Measurements from ENCODE around the gene BYSL.

The BYSL gene

DNA sequence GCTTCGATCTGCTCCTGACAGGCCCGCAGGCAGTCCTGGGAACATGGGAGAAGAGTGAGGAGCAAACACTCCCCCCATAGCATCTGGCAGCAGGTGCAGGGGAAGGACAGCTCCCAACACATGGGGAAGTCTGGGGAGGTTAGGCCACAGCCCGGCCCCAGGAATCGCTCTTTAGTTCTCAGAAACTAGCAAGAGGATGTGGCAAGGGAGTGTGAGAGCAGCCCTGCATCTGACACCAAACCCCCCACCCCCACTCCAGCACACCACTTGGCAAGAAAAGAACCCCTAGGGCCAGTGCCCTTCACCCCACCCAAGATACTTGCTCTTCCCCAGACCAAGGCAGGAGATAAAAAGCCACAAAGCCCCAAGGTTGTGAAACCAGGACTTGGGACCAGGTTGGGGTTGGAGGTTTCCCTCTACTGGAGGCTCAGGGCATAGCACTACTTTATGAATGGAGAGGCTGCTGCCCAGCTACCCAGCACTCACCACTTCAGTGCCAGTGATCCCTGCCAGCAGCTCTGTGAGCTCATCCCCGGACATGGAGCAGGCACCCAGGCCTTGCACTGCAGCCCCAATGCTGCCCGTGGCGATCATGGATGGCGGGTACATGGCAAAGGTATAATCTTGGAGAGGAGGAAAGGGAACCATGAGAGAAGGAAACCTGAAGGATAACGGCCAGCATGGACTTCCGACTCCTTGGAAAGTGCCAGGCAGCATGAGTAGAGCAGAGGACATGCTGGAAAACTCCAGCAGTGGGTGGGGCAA is 15.0 kb downstream of the BYSL start:
- H3K27me3 ChIP-seq, result no peaks in the 10 kb centered on the region
- peak overlapping the region; percentile 85 to 100 (median 97) for H3K9ac ChIP-seq
- H3K4me1 ChIP-seq, result peaks cover 47 to 81% (median 73%) of the 10 kb centered on the region in 10 experiments
- no peaks in the 10 kb centered on the region; a peak in 1 of 22 replicates for H3K9me3 ChIP-seq (replicated peaks in 1 of 11)
- peak overlapping the region; percentile 51 to 100 (median 99); a peak in 21 of 22 replicates for H3K27ac ChIP-seq
- H3K4me3 ChIP-seq, result peak overlapping the region; percentile 91 to 100 (median 98); a peak in 19 of 20 replicates
- H4K20me1 ChIP-seq, result peaks cover 2 to 48% (median 20%) of the 10 kb centered on the region in 11 experiments; a peak in 18 of 22 replicates
- peak; percentile 30 to 97 (median 93); a peak in 19 of 22 replicates for TF ChIP-seq Cebpa-rat (IDR thresholded peaks at IDR 0.05)
- H3K36me3 ChIP-seq, result peaks cover 57 to 100% (median 92%) of the 10 kb centered on the region in 11 experiments
- H3K4me2 ChIP-seq, result peak overlapping the region; percentile 92 to 100 (median 98)

DNA sequence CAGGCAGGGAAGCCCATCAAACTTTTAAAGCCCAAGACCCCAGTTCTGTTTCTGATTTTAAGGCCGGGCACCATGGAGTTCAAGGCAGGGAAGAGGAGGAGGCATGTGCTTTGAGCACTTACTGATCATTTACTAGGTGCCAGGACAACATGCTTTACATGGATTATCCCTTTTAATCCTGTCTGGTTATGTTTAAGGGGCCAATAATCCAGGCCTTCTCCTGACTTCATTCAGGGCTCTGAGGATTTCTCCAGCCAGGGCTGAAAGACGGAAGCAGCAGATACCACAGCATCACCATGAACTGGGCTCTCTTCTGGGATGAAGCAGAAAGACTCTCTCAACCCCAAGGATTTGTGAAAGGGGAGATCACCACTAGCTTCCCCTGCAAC is 16.2 kb downstream of the BYSL start:
- Histone ChIP-seq H3K4me3 (peak overlapping the region; percentile 91 to 100 (median 98); a peak in 19 of 20 replicates), H3K27ac (peak overlapping the region; percentile 75 to 100 (median 99); a peak in 21 of 22 replicates), H3K4me2 (peak overlapping the region; percentile 92 to 100 (median 98)), H4K20me1 (peaks cover 0 to 37% (median 14%) of the 10 kb centered on the region in 11 experiments; a peak in 17 of 22 replicates), H3K36me3 (peaks cover 45 to 90% (median 81%) of the 10 kb centered on the region in 11 experiments), H3K9me3 (replicated peaks in 1 of 11) (no peaks in the 10 kb centered on the region; a peak in 1 of 22 replicates), H3K4me1 (peaks cover 54 to 74% (median 68%) of the 10 kb centered on the region in 10 experiments), H3K9ac (peak overlapping the region; percentile 85 to 100 (median 97); a peak in 21 of 22 replicates), H3K27me3 (no peaks in the 10 kb centered on the region)
- no peak for TF ChIP-seq Cebpa-rat (IDR thresholded peaks at IDR 0.05)

DNA sequence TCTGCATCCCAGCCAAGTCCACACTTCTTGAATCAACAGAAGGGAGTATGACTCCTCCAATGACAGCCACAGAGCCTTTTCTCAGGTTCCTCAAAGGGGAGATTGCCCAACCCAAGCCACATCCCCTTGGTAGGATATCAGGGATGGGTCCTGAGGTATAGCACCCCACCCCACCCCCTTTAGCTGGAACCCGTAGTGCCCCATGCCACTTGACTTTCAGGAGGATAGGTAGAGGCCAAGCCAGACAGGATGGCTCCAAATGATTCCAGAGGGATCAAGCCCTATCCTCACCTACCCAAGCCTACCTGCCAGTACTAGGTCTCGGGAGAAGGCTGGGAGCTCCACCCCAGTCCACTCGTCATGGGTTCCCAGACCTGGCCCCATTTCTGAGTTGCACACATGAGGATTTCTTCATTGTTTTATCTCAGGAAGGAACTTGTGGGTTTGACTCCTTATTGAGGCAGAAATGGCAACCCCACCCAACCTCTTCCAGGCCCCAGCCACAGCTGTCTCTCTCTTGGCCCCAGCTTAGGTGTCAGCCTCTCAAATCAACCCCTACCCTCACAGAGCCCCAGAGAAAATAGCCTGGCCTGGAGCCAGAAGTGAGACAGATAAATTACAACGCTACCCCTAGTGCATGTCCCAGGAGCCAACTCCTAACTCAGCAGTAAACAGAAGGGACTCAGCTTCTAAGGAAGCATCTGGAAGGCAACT is 16.7 kb downstream of the BYSL start:
- peaks cover 39 to 84% (median 76%) of the 10 kb centered on the region in 11 experiments for H3K36me3 ChIP-seq
- H3K9ac ChIP-seq, result peak overlapping the region; percentile 85 to 100 (median 97)
- peaks cover 0 to 32% (median 14%) of the 10 kb centered on the region in 11 experiments; a peak in 13 of 22 replicates for H4K20me1 ChIP-seq
- H3K9me3 ChIP-seq (replicated peaks in 1 of 11), result no peaks in the 10 kb centered on the region; a peak in 1 of 22 replicates
- TF ChIP-seq Cebpa-rat (IDR thresholded peaks at IDR 0.05), result peak in 9 of 11 experiments; percentile 58 to 91 (median 84); a peak in 19 of 22 replicates
- H3K4me2 ChIP-seq, result peak overlapping the region; percentile 92 to 100 (median 98)
- H3K4me3 ChIP-seq, result peak overlapping the region; percentile 91 to 100 (median 98)
- H3K27me3 ChIP-seq, result no peaks in the 10 kb centered on the region
- H3K4me1 ChIP-seq, result peaks cover 59 to 78% (median 68%) of the 10 kb centered on the region in 10 experiments
- H3K27ac ChIP-seq, result peak overlapping the region; percentile 75 to 100 (median 99)

DNA sequence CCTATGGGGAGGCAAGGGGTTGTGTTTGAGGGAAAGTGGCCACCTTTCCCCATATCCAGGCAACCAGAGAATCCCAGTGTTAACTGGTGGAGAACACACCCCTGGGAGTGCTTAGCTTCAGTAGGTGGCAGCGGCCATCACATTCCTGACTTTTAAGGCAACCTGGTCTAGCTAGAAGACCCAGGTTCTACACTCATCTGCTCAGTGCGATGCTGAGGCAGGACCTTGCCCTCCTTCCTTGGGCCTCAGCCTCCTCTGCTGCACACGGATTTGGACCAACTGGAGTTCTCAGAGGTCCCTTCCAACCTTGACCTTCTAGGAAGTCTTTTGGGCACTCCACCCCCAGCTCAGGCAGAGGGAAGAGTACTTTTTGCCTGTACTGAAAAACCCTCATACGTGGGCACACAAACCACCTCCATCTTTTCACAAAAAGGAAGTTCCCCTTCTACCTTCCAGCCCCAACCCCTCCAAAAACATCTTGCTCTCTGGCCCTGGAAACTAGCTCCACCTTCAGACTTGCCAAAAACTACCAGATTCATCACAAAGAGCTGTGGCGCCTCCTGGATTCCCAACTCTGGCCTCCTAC is 17.4 kb downstream of the BYSL start:
- no peak for TF ChIP-seq Cebpa-rat (IDR thresholded peaks at IDR 0.05)
- peak overlapping the region; percentile 92 to 100 (median 98) for H3K4me2 ChIP-seq
- no peaks in the 10 kb centered on the region; a peak in 1 of 22 replicates for H3K9me3 ChIP-seq (replicated peaks in 1 of 11)
- peak overlapping the region; percentile 75 to 100 (median 99) for H3K27ac ChIP-seq
- H3K4me1 ChIP-seq, result peaks cover 57 to 80% (median 63%) of the 10 kb centered on the region in 10 experiments
- H4K20me1 ChIP-seq, result peaks cover 0 to 27% (median 14%) of the 10 kb centered on the region in 11 experiments; a peak in 12 of 22 replicates
- H3K9ac ChIP-seq, result peak overlapping the region; percentile 85 to 100 (median 97)
- H3K4me3 ChIP-seq, result peak overlapping the region; percentile 91 to 100 (median 98)
- peaks cover 33 to 78% (median 69%) of the 10 kb centered on the region in 11 experiments for H3K36me3 ChIP-seq
- no peaks in the 10 kb centered on the region for H3K27me3 ChIP-seq

DNA sequence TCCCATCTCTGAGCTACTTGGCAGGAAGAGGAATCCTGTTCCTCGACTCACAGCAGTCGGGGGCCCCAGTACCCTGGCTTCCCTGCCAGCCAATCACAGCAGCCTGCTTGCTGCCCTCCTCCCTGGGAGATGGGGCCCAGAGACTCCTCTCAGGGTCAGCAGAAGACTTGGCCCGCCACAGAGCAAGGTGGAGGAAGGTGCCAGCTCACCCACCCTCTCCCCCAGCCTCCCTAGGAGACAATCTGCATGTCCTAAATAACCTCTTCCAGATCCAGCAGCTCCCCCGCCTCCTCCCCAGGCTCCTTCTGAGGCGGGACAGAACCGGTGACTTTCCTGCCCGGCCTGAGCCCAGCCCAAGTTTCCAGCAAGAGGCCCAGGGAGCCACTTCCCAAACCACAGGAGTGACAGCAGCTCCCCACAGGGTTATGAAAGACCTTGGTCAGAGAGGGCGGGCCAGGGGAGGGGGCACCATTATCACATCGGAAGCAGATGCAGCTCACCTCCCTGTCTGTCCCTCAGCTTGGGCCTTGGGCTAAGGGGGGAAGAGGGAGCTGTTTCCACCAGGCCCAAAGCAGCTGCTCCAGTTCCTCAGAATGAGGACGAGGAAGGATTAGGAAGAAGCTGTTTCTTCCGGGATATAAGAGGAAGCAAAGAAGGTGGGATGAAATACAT is 18.0 kb downstream of the BYSL start:
- H3K9ac ChIP-seq, result peak overlapping the region; percentile 85 to 100 (median 97)
- peak overlapping the region; percentile 75 to 100 (median 99) for H3K27ac ChIP-seq
- peaks cover 27 to 71% (median 63%) of the 10 kb centered on the region in 11 experiments for H3K36me3 ChIP-seq
- H3K4me2 ChIP-seq, result peak overlapping the region; percentile 92 to 100 (median 98)
- H3K27me3 ChIP-seq, result no peaks in the 10 kb centered on the region
- H3K9me3 ChIP-seq (replicated peaks in 1 of 11), result no peaks in the 10 kb centered on the region; a peak in 1 of 22 replicates
- H4K20me1 ChIP-seq, result peaks cover 0 to 27% (median 14%) of the 10 kb centered on the region in 11 experiments; a peak in 12 of 22 replicates
- H3K4me1 ChIP-seq, result peaks cover 55 to 80% (median 63%) of the 10 kb centered on the region in 10 experiments
- peak overlapping the region; percentile 91 to 100 (median 98) for H3K4me3 ChIP-seq
- peak in 10 of 11 experiments; percentile 21 to 87 (median 80); a peak in 15 of 22 replicates for TF ChIP-seq Cebpa-rat (IDR thresholded peaks at IDR 0.05)

DNA sequence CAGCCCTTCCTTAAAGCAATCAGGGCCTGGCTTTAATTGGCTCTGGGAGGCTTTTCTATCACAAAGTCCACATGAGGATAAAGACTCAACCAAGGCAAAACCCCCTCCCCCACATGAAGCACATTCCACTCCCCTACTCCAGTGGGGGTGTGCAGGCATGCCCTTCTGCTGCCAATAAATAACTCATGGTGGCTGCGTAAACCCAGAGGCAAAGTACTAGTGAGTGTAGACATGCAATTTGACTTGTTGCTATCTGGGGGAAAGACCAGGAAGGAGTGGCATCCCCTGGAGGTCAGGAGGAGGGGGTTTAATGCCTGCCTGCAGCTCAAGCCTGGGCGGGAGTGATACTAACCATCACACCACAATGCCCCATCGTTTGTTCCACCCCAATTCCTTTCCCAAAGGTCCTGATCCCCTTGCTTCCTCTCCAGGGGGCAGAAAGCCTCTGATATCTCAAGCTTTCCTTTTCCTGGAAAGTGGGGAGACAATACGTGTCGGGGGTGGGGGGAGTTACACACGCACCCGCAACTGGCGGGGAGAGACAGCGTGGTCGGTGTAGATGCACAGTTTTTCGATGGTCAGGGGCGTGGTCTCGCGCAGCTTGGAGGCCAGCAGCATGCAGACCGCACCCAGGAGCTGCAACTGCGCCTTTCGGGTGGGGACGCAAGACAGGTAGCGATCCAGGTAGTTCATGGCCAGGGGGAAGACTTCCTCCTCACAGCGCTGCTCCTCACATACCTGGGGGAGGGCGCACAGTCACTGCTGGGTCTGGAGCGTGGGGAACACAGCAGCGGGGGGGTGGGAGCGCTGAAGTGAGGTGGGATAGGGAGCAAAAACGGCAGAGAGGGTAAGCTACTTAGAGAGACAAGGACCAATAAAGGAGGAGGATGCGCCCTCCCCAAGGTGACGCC is 18.8 kb downstream of the BYSL start:
- peaks cover 0 to 24% (median 9%) of the 10 kb centered on the region in 11 experiments; a peak in 12 of 22 replicates for H4K20me1 ChIP-seq
- peak overlapping the region; percentile 75 to 100 (median 99); a peak in 21 of 22 replicates for H3K27ac ChIP-seq
- peak overlapping the region; percentile 92 to 100 (median 98) for H3K4me2 ChIP-seq
- H3K36me3 ChIP-seq, result peaks cover 19 to 63% (median 55%) of the 10 kb centered on the region in 11 experiments
- no peak for TF ChIP-seq Cebpa-rat (IDR thresholded peaks at IDR 0.05)
- H3K4me1 ChIP-seq, result peaks cover 55 to 79% (median 63%) of the 10 kb centered on the region in 10 experiments
- peak overlapping the region; percentile 91 to 100 (median 98) for H3K4me3 ChIP-seq
- no peaks in the 10 kb centered on the region for H3K27me3 ChIP-seq
- H3K9me3 ChIP-seq (replicated peaks in 1 of 11), result no peaks in the 10 kb centered on the region; a peak in 1 of 22 replicates
- peak overlapping the region; percentile 85 to 100 (median 97) for H3K9ac ChIP-seq

DNA sequence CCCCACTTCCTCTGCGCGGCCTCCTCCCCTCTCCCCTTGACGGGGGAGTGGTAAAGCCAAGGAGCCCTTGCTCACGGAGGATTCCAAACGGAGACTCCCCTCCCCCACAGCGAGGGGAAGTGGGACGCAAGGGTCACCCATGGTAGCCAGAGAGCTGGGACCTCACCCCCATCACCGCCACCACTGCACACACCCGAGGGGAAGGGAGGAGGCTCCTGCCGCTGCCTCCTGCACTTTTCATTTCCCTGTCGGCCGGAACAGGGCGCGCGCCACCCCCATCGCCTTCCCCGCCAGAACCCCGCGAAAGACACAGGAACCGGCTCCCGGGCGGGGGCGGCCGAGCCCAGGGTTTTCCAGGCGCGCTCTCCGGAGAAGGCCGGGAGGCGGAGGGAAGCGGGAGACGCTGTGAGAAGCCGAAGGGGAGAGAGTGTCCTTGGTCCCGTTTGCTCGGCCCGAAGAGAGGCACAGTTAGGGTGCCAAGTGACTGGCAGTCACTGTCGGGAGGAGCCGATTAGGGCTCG is 19.5 kb downstream of the BYSL start:
- peak overlapping the region; percentile 92 to 100 (median 98) for H3K4me2 ChIP-seq
- H3K27ac ChIP-seq, result peak overlapping the region; percentile 49 to 100 (median 99)
- TF ChIP-seq Cebpa-rat (IDR thresholded peaks at IDR 0.05), result no peak
- H3K9me3 ChIP-seq (replicated peaks in 1 of 11), result no peaks in the 10 kb centered on the region; a peak in 1 of 22 replicates
- peak overlapping the region; percentile 85 to 100 (median 97) for H3K9ac ChIP-seq
- H4K20me1 ChIP-seq, result peaks cover 0 to 17% (median 2%) of the 10 kb centered on the region in 11 experiments; a peak in 12 of 22 replicates
- H3K27me3 ChIP-seq, result no peaks in the 10 kb centered on the region
- peaks cover 54 to 78% (median 63%) of the 10 kb centered on the region in 10 experiments for H3K4me1 ChIP-seq
- H3K4me3 ChIP-seq, result peak overlapping the region; percentile 91 to 100 (median 98)
- peaks cover 11 to 56% (median 48%) of the 10 kb centered on the region in 11 experiments for H3K36me3 ChIP-seq

All from BLaER1 treated with 17β-estradiol and CSF1 and Interleukin-3, amounts not matched to agents 10 nM and 100 nM (cell line).